K562 (cell line): Measurements from ENCODE around the gene SLAMF9. TPM values are rescaled to one million over a fixed set of nuclear protein-coding genes. Genes with fewer than 3 reads are reported as not detected.

Experiments used
- ARID4B ChIP-seq: sonication (generic); formaldehyde crosslinking; IDR thresholded peaks from 2 replicates; pipeline ENCODE4 v1.8.0; 2022; ENCODE audit warnings: mild to moderate bottlenecking, missing genetic modification reagents
- CBX1 ChIP-seq: sonication (generic); IDR thresholded peaks from 2 replicates; pipeline ENCODE4 v1.6.1; 2016; ENCODE audit warnings: antibody characterized with exemption, low read depth, mild to moderate bottlenecking
- CHD1 ChIP-seq: fragments of 200-600 bp; sonication (generic); IDR thresholded peaks from one replicate; pipeline ENCODE4 v1.6.1; 2012; ENCODE audit warnings: mild to moderate bottlenecking, moderate library complexity, low read length, inconsistent platforms
- CHD2 ChIP-seq: IDR thresholded peaks from 2 replicates; pipeline ENCODE4 v1.6.1; 2011; ENCODE audit warnings: low read depth, low read length
- HNRNPUL1 ChIP-seq: fragments of 200-400 bp; formaldehyde crosslinking; IDR thresholded peaks from 2 replicates; pipeline ENCODE4 v1.6.1; 2017; ENCODE audit warnings: low read length
- NFIX ChIP-seq: fragments of 250-450 bp; sonication (Bioruptor Pico); IDR thresholded peaks from 2 replicates; pipeline ENCODE4 v1.4.0; 2020; ENCODE audit warnings: low read depth, mild to moderate bottlenecking, moderate library complexity
- NFRKB ChIP-seq: fragments of 450-650 bp; IDR thresholded peaks from 2 replicates; pipeline ENCODE4 v1.6.1; 2016; ENCODE audit warnings: low read depth
- NUFIP1 ChIP-seq: fragments of 450-650 bp; IDR thresholded peaks from 2 replicates; pipeline ENCODE4 v1.6.1; 2018; ENCODE audit not compliant: partially characterized antibody
- OTX1 ChIP-seq: fragments of 450-650 bp; formaldehyde crosslinking; IDR thresholded peaks from 2 replicates; pipeline ENCODE4 v1.4.0; 2022; ENCODE audit warnings: mild to moderate bottlenecking
- POLR2A ChIP-seq: fragments of 450-650 bp; conservative IDR thresholded peaks from 2 replicates; pipeline ENCODE4 v1.6.1; 2016
- polyA plus RNA-seq, 8 experiments: library from polyadenylated mRNA; depleted of rRNA in 4 of 8; stranded (reverse) in 5 of 8; unstranded in 3 of 8; fragments of >200 nt; fragmentation: Nextera tagmentation in 2 of 8; fragmentation: Illumina TruSeq in 1 of 8; extraction: Ambion mirVana in 2 of 8; extraction: Trizol in 1 of 8; gene quantifications; 2 replicates each; pipeline versions ENCODE4 v1.2.1 to v1.2.3, GENCODE V29; 2011 to 2014; ENCODE audit warnings: inconsistent platforms in 1 of 8, missing spikeins in 1 of 8
- total RNA-seq, 7 experiments: library from RNA; depleted of rRNA in 6 of 7; stranded (reverse); fragments of >200 nt in 6 of 7; fragmentation: Illumina TruSeq in 2 of 7; extraction: Trizol in 2 of 7; gene quantifications; 2 replicates each; pipeline versions ENCODE4 v1.2.1 to v1.2.3, GENCODE V29; 2011 to 2021; ENCODE audit warnings: low replicate concordance in 1 of 7
- TF ChIP-seq, protein P1 (sequence below), 2 experiments: fragments of 450-650 bp in 1 of 2; sonication (generic) in 1 of 2; formaldehyde crosslinking in 1 of 2; IDR thresholded peaks; 2 replicates each; pipeline versions ENCODE4 v1.7.1 to v1.9.0; 2016 to 2022; ENCODE audit warnings: inconsistent platforms in 1 of 2, mild to moderate bottlenecking in 1 of 2, missing genetic modification reagents in 1 of 2

SLAMF9 gene
- total and polyA plus RNA-seq, 9 of the 15 experiments (the other 6 are each of a cell fraction or from before 2014, with no cell fraction given), result 0.13 to 0.21 TPM; not detected in 7

- TF ChIP-seq ARID4B (CRISPR knock-in tag), result peak; percentile 37; the same call in 1 of the 2 replicates
- TF ChIP-seq NFIX, result no peak
- TF ChIP-seq OTX1 (CRISPR knock-in tag), result no peak
- TF ChIP-seq NUFIP1, result peak; percentile 34
- TF ChIP-seq CHD2, result peak; percentile 42
- no peak for TF ChIP-seq HNRNPUL1
- TF ChIP-seq POLR2A, result peak; percentile 98
- TF ChIP-seq CBX1, result peak; percentile 62; the same call in 1 of the 2 replicates
- TF ChIP-seq, protein P1, sequence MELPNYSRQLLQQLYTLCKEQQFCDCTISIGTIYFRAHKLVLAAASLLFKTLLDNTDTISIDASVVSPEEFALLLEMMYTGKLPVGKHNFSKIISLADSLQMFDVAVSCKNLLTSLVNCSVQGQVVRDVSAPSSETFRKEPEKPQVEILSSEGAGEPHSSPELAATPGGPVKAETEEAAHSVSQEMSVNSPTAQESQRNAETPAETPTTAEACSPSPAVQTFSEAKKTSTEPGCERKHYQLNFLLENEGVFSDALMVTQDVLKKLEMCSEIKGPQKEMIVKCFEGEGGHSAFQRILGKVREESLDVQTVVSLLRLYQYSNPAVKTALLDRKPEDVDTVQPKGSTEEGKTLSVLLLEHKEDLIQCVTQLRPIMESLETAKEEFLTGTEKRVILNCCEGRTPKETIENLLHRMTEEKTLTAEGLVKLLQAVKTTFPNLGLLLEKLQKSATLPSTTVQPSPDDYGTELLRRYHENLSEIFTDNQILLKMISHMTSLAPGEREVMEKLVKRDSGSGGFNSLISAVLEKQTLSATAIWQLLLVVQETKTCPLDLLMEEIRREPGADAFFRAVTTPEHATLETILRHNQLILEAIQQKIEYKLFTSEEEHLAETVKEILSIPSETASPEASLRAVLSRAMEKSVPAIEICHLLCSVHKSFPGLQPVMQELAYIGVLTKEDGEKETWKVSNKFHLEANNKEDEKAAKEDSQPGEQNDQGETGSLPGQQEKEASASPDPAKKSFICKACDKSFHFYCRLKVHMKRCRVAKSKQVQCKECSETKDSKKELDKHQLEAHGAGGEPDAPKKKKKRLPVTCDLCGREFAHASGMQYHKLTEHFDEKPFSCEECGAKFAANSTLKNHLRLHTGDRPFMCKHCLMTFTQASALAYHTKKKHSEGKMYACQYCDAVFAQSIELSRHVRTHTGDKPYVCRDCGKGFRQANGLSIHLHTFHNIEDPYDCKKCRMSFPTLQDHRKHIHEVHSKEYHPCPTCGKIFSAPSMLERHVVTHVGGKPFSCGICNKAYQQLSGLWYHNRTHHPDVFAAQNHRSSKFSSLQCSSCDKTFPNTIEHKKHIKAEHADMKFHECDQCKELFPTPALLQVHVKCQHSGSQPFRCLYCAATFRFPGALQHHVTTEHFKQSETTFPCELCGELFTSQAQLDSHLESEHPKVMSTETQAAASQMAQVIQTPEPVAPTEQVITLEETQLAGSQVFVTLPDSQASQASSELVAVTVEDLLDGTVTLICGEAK (IDR thresholded peaks at IDR 0.05), result no peak; the same call in 1 of the 2 replicates
- TF ChIP-seq, protein P1 (CRISPR knock-in tag; IDR thresholded peaks at IDR 0.05), result 0 out of 2 replicates have a peak, but pooled peaks have one; percentile 48
- TF ChIP-seq NFRKB, result peak; percentile 84; the same call in 1 of the 2 replicates
- TF ChIP-seq CHD1, result peak; percentile 88
Observed at GRCh38 chr1:159924791-159925718, 29.0 kb downstream of the SLAMF9 start, which contains the start of gene TAGLN2 (continued).
